Heart right ventricle (tissue), 16 donors: ENCODE data around the gene FRMD3. TPM values are rescaled to one million over a fixed set of nuclear protein-coding genes. Genes with fewer than 3 reads are reported as not detected.

Source experiments
- ATAC-seq, 8 donors: fragments of 200-7000 bp; cut with Tn5 transposase; one replicate each; pipeline ENCODE4 v1.9.1; 2020; ENCODE audit warnings: mild to moderate bottlenecking in 8 of 8, moderate library complexity in 8 of 8, moderate number of reproducible peaks in 1 of 8
- DNase-seq, 2 donors: peaks; one replicate each; pipeline ENCODE4 v3.0.0-alpha.2; 2020
- H3K27ac ChIP-seq, 10 donors: fragments of 200-600 bp; sonication (generic) in 2 of 10; one replicate each; pipeline versions ENCODE4 v1.5.0 to v1.8.0; 2020 to 2022; ENCODE audit warnings: mild to moderate bottlenecking in 3 of 10
- H3K27me3 ChIP-seq, 7 donors: fragments of 200-600 bp; one replicate each; pipeline ENCODE4 v1.8.0; 2021 to 2022; ENCODE audit warnings: mild to moderate bottlenecking in 2 of 7
- H3K36me3 ChIP-seq, 9 donors: fragments of 200-600 bp; sonication (generic) in 1 of 9; one replicate each; pipeline versions ENCODE4 v1.5.0 to v1.8.0; 2020 to 2022; ENCODE audit warnings: mild to moderate bottlenecking in 2 of 9
- H3K4me1 ChIP-seq, 9 donors: fragments of 200-600 bp; sonication (generic) in 1 of 9; one replicate each; pipeline versions ENCODE4 v1.5.0 to v1.8.0; 2020 to 2022; ENCODE audit warnings: mild to moderate bottlenecking in 4 of 9
- H3K4me3 ChIP-seq, 10 donors: fragments of 200-600 bp; sonication (generic) in 2 of 10; one replicate each; pipeline versions ENCODE4 v1.5.0 to v1.8.0; 2020 to 2022; ENCODE audit warnings: mild to moderate bottlenecking in 7 of 10, moderate library complexity in 2 of 10
- H3K9me3 ChIP-seq, 11 donors: fragments of 200-600 bp in 10 of 11; sonication (generic) in 2 of 11; one replicate each; pipeline versions ENCODE4 v1.5.0 to v1.8.0; 2013 to 2022; ENCODE audit warnings: mild to moderate bottlenecking in 2 of 11, control low read depth in 1 of 11, moderate library complexity in 1 of 11
- WGBS, 2 donors: extraction: QIAGEN DNeasy Blood & Tissue Kit; methylation state at CpG; one replicate each; pipeline ENCODE4 v1.1.7; 2013; ENCODE audit warnings: inconsistent platforms in 1 of 2; 5-methylcytosine and 5-hydroxymethylcytosine counted together
- intact Hi-C, 10 donors: fragments of 100-400 bp; cut with DNase I; formaldehyde crosslinking; loops; one replicate each; pipeline versions ENCODE4 v1.11.1 to v1.14.2; 2022
- polyA plus RNA-seq, 2 donors: library from polyadenylated mRNA; stranded (reverse); fragments of 200-250 nt; gene quantifications; one replicate each; pipeline ENCODE4 v1.2.3, GENCODE V29; 2013
- total RNA-seq, 10 donors: library from RNA; stranded (reverse); fragmentation: NEBNext Ultra II Directional in 3 of 10; extraction: Animal tissue kit (Norgen Biotek cat#: 25700) in 3 of 10; gene quantifications; one replicate each; pipeline versions ENCODE4 v1.2.1 to v1.2.4, GENCODE V29; 2021 to 2023
- TF ChIP-seq, protein P1 (sequence below), 9 donors: fragments of 200-600 bp; sonication (generic) in 2 of 9; IDR thresholded peaks; one replicate each; pipeline versions ENCODE4 v1.5.0 to v1.8.0; 2021 to 2022; ENCODE audit warnings: antibody characterized with exemption in 9 of 9, mild to moderate bottlenecking in 5 of 9, moderate library complexity in 1 of 9
- donor health status: Arrhythmogenic right ventricular cardiomyopathy.
- donor health status: ischemic (EF 13 %, LVEDD 7.1; RV severe dilation, severe dysfunction).
- donor health status: healthy with polysubstance abuse.
- donor health status: DM: no; HTN: yes; CAD: no.
- donor health status: DM: no; HTN: no; CAD: no.
- donor health status: ischemic (EF 25% LVEDD 6.9; RV normal size, moderate dysfunction).
- donor health status: ischemic (EF 25% LVEDD 5.7; RV mildly dilated, moderate dysfunction).
- donor health status: healthy.
- donor health status: DM: yes; HTN: yes; CAD: no.
- donor health status: Ischemic cardiomyopathy.
- donor health status: ischemic (EF 35%, LVEDD 5.7; RV mildly dilated, moderate dysfunction).
- donor health status: nonischemic (EF 11% LVEDD 7.7; RV severe dilation, severe dysfunction).
- donor health status: DM: yes; HTN: yes; CAD: no.
- donor health status: PGD.
- donor health status: ischemic (EF 29% LVEDD 5.4; RV normal size, mild dysfunction).
- donor health status: nonischemic (EF 23%, LVEDD 6.1; RV moderate dilation, normal function).

Gene FRMD3
- total and polyA plus RNA-seq, 12 donors: 23.1 to 145 (median 98.8) TPM

DNA sequence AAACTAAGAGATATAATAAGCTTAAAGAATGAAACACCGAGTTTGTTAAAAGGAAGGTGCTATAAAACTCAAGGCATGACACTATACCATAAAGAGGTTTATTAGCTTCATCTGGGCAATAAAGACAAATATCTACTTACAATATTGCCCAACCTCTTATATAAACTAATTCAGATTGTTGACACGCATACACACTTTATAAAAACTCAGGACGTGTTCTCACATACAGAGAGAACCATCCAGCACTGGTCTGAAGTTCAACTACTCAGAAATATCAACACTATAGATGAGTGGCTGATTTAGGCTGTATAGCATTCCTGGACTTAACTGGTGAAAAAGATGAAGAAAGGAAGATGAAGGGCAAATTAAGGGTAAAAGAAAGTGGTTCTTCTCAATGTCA, 81.2 kb downstream of the FRMD3 start:
- DNase-seq (no peak), ATAC-seq (no peak)
- 85 to 93% methylated on average over 3 of the region's 3 CpGs for whole genome bisulfite sequencing, 2 donors
- H3K27me3 ChIP-seq: no peaks in the 10 kb centered on the region
- no peak overlapping the region for H3K4me3 ChIP-seq
- no peaks in the 10 kb centered on the region for H3K4me1 ChIP-seq
- TF ChIP-seq, protein P1, sequence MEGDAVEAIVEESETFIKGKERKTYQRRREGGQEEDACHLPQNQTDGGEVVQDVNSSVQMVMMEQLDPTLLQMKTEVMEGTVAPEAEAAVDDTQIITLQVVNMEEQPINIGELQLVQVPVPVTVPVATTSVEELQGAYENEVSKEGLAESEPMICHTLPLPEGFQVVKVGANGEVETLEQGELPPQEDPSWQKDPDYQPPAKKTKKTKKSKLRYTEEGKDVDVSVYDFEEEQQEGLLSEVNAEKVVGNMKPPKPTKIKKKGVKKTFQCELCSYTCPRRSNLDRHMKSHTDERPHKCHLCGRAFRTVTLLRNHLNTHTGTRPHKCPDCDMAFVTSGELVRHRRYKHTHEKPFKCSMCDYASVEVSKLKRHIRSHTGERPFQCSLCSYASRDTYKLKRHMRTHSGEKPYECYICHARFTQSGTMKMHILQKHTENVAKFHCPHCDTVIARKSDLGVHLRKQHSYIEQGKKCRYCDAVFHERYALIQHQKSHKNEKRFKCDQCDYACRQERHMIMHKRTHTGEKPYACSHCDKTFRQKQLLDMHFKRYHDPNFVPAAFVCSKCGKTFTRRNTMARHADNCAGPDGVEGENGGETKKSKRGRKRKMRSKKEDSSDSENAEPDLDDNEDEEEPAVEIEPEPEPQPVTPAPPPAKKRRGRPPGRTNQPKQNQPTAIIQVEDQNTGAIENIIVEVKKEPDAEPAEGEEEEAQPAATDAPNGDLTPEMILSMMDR (IDR thresholded peaks at IDR 0.05): no peak
- peaks cover 0 to 10% (median 0%) of the 10 kb centered on the region in 11 donors for H3K9me3 ChIP-seq
- no peak overlapping the region for H3K27ac ChIP-seq
- H3K36me3 ChIP-seq: no peaks in the 10 kb centered on the region
- intact Hi-C loops: loop anchor here in 1 of 10 donors (10.0 kb wide), 1 partner anchor 62 kb away; no protein-coding TSS in a partner anchor

DNA sequence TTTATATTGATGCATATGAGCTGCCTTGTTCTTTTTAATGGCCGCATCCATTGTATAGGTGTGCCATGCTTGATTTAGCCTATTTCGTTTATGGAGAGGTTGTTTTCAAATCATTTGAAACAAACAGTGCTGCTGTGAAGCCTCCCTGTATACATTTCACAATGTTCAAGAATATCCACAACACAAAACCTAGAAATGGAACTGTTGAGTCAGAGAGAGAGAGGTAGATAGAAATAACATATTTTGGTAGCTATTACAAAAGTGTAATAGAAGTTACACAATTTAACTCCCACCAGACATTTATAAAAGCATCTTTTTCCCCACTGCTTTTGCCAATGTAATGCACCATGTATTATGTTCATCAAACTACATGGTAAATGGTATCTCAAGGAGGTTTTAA, 82.0 kb downstream of the FRMD3 start:
- intact Hi-C loops: loop anchor here in 1 of 10 donors (10.0 kb wide), 1 partner anchor 61 kb away; no protein-coding TSS in a partner anchor

DNA sequence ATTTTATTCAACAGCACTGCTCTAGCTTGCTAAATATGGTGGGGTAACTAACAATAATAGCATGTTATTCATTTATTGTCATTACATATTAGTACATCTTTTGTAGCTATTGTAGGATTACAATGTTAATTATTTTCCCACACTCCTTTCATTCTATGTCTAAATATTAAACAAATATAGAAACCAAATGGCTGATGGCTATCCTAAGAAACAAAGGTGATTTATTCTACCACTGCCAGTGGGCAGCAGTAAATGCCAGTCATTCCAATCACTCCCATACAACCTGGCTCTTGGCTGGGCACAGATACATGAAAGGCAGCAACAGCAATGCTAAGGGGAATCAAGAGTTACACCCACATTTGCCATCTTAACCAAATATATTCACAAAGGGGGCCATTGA, 84.1 kb downstream of the FRMD3 start:
- H3K27me3 ChIP-seq: no peaks in the 10 kb centered on the region
- no peak overlapping the region for H3K4me3 ChIP-seq
- no peak for DNase-seq
- H3K36me3 ChIP-seq: no peaks in the 10 kb centered on the region
- ATAC-seq: no peak
- peaks cover 0 to 13% (median 4%) of the 10 kb centered on the region in 9 donors for H3K4me1 ChIP-seq
- no peaks in the 10 kb centered on the region for H3K9me3 ChIP-seq
- intact Hi-C loops: loop anchor here in 1 of 10 donors (10.0 kb wide), 1 partner anchor 59 kb away; no protein-coding TSS in a partner anchor
- no peak overlapping the region for H3K27ac ChIP-seq
- TF ChIP-seq, protein P1 (IDR thresholded peaks at IDR 0.05): no peak

More for the DNA sequence above, 82.0 kb downstream of the FRMD3 start:
- TF ChIP-seq, protein P1 (IDR thresholded peaks at IDR 0.05): no peak
- Histone ChIP-seq H3K4me3 (no peak overlapping the region), H3K36me3 (no peaks in the 10 kb centered on the region), H3K4me1 (no peaks in the 10 kb centered on the region), H3K27me3 (no peaks in the 10 kb centered on the region), H3K27ac (no peak overlapping the region), H3K9me3 (peaks cover 0 to 6% (median 0%) of the 10 kb centered on the region in 11 donors)
- WGBS, 2 donors: 91 to 95% methylated on average over 2 of the region's 2 CpGs
- DNase-seq: no peak
- no peak for ATAC-seq

DNA sequence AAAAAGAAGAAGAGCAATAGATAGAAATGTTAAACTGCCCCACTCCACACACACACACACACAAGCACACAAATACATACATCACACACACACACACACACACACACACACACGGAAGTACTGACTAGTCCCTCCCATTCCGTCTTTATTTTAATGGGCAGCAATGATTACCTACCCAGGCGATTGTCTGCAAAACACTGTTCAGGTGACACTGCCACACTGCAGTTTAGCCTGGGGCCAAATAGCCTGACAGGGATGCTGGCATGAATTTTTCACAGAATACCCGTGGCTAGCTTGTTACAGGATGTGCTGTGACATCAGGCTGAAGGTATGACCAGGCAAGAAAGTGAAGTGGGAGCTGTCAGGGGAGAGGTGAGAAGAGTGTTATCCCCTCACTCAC, 86.9 kb downstream of the FRMD3 start:
- Histone ChIP-seq H3K36me3 (no peaks in the 10 kb centered on the region), H3K27me3 (no peaks in the 10 kb centered on the region), H3K27ac (no peak overlapping the region), H3K4me3 (no peak overlapping the region), H3K9me3 (no peaks in the 10 kb centered on the region), H3K4me1 (peaks cover 0 to 30% (median 7%) of the 10 kb centered on the region in 9 donors)
- intact Hi-C loops: loop anchor here in 1 of 10 donors (10.0 kb wide), 1 partner anchor 57 kb away; no protein-coding TSS in a partner anchor
- WGBS, 2 donors: 77 to 84% methylated on average over 4 of the region's 4 CpGs
- ATAC-seq (no peak), DNase-seq (no peak)
- TF ChIP-seq, protein P1 (IDR thresholded peaks at IDR 0.05): no peak
